ENCODE data around the gene MBD3.

The MBD3 gene

GRCh38 chr19:1571358-1571757, 21.3 kb downstream of the MBD3 start:
- no peak for DNase-seq (ENCODE audit: low spot score)

GRCh38 chr19:1570836-1571235, 21.8 kb downstream of the MBD3 start:
- DNase-seq (ENCODE audit: low spot score): no peak

DNA sequence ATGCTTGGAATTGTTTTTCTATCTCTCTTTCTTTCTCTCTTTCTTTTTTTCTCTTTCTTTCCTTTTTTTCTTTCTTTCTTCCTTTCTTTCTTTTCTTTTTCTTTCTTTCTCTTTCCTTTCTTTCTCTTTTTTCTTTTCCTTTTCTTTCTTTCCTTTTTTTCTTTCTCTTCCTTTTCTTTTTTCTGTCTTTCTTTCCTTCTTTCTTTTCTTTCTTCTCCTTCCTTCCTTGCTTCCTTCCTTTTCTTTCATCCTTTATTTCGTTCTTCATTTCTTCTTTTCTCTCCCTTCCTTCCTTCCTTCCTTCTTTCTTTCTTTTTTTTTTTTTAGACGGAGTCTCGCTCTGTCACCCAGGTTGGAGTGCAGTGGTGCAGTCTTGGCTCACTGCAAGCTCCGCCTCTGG, 22.7 kb downstream of the MBD3 start:
- no peak for DNase-seq (ENCODE audit: low spot score)

DNA sequence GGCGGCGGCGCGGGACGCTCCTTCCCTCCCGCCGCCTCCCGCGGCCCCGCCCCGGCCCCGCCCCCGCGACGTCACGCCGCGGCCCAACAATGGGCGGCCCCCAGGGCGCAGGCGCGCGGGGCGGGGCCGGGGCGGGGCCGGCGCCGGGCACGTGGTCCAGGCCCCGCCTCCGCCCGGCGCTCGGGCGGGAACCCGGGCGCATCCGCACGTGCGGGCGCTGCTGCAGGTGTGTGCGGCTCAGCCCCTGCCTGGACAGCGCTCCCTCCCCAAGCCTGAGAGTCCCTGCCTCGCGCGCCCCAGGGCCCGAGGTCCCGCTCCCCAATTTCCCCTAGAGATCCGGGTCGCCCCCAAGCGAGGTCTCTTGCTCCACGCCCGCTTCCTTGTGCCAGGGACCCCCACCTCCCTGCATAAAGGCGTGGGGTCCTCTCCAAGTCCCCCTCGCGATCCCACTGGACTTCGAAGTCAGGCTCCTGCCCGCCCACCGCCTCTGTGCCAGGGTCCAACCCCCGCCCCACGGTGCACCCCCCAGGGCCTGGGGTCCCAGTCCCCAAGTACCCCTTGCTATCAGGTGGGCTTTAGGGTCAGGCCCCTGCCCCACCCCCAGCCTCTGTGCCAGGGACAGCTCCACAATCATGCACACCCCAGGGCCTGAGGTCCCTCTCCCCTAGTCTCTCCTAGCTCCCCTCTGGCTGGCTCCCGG, 24.2 kb downstream of the MBD3 start, which contains the start of gene MEX3D:
MEX3D (minus strand) TSS at position 6 of the 700 bp plus-strand sequence. CDS start 267 bp downstream, outside the sequence.
- peak; percentile 81 for DNase-seq (ENCODE audit: low spot score)

DNA sequence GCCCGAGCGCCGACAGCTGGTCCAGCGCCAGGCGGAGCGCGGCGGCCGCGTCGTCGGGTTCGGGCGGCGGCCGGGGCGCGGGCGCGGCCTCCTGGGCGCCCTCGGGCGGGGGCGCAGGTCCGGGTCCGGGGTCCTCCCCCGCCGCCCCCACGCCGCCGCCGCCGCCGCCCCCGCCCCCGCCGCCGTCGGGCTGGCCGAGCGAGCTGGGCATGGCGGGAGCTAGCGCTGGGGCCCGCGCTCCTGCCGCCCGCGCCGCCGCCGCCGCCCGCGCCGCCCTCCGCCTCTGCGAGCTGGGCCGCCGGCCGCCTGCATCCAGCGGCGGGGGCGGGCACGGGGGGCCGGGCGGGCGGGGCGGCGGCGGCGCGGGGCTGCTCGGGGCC, 24.8 kb downstream of the MBD3 start:
- DNase-seq (ENCODE audit: low spot score): no peak

- no peak for DNase-seq (ENCODE audit: low spot score)
Observed at GRCh38 chr19:1567116-1567847, 25.4 kb downstream of the MBD3 start.

- DNase-seq (ENCODE audit: low spot score): no peak
Observed at GRCh38 chr19:1566392-1567115, 26.1 kb downstream of the MBD3 start.

DNA sequence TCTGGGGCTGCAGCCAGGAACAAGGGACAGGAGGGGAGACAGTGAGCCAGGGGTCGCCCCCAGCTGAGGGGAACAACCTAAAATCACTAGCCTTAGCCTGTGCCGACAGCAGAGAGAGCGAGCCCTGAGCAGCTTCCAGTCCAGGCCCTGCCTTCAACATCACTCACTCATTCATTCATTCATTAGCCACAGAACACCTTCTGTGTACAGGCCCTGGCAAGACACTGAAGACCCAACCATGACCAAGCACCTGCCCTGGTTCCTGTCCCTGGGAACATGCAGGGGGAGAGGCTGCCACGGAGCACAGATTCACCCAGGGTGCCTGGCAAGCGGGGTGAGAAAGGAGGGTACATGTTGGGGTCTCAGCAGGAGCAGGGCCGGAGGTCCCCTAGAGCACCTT, 29.4 kb downstream of the MBD3 start:
- DNase-seq (ENCODE audit: low spot score): no peak

- DNase-seq (ENCODE audit: low spot score): no peak
Observed at GRCh38 chr19:1561236-1561842, 31.3 kb downstream of the MBD3 start.

- DNase-seq (ENCODE audit: low spot score): no peak
Observed at GRCh38 chr19:1560286-1560882, 32.3 kb downstream of the MBD3 start.

DNA sequence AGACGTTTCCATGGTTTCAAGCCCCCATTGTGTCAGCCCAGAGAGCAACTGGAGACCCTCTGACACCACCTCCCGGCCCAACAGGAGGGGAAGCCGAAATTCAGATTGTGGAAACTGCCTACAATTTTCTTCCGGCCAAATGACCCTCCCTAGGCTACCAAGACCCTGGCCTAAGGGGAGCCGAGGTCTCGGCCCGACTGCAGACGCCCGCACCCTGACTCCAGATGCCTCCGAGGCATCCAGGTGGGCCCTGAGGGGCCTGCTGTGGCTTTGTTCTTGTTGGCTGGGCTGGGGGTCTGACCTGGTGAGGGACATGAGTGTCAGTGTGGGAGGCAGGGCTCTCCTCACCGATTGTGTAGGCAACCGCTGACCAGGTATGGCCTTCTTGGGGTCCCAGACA, 34.1 kb downstream of the MBD3 start:
- no peak for DNase-seq (ENCODE audit: low spot score)

- no peak for DNase-seq (ENCODE audit: low spot score)
Observed at GRCh38 chr19:1556390-1557070, 36.1 kb downstream of the MBD3 start.

GRCh38 chr19:1555487-1556389, 36.9 kb downstream of the MBD3 start:
- DNase-seq (ENCODE audit: low spot score): no peak

GRCh38 chr19:1554968-1555367, 37.7 kb downstream of the MBD3 start:
- no peak for DNase-seq (ENCODE audit: low spot score)

GRCh38 chr19:1553415-1553814, 39.2 kb downstream of the MBD3 start:
- no peak for DNase-seq (ENCODE audit: low spot score)

GRCh38 chr19:1551068-1552040, 41.3 kb downstream of the MBD3 start:
- no peak for DNase-seq (ENCODE audit: low spot score)

DNA sequence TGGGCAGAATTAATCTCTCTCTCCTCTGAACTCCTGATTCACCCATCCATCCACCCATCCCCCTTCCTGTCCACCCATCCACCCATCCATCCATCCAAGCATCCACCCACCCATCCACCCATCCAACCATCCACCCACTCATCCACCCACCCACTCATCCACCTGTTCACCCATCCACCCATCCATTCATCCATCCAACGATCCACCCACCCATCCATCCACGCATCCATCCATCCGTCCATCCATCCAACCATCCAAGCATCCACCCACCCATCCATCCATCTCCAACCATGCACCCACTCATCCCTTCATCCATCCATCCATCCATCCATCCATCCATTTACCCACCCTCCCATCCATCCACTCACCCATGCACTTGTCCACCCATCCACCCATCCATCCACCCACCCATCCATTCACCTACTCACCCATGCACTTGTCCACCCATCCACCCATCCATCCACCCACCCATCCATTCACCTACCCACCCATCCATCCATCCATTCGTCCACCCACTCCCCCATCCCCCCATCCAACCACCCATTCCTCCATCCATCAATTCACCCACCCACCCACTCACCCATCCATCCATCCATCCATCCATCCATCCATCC, 43.2 kb downstream of the MBD3 start:
- DNase-seq (ENCODE audit: low spot score): no peak

- no peak for DNase-seq (ENCODE audit: low spot score)
Observed at GRCh38 chr19:1540365-1540925, 52.2 kb downstream of the MBD3 start.
